ENCODE measurements around the gene PRELID3B. TPM values are rescaled to one million over a fixed set of nuclear protein-coding genes. Genes with fewer than 3 reads are reported as not detected.

Gene PRELID3B
- total and polyA plus RNA-seq, 2 of the 8 experiments (the other 6 are each of a cell fraction or from before 2014, with no cell fraction given) = 8.1 to 50.5 TPM

DNA sequence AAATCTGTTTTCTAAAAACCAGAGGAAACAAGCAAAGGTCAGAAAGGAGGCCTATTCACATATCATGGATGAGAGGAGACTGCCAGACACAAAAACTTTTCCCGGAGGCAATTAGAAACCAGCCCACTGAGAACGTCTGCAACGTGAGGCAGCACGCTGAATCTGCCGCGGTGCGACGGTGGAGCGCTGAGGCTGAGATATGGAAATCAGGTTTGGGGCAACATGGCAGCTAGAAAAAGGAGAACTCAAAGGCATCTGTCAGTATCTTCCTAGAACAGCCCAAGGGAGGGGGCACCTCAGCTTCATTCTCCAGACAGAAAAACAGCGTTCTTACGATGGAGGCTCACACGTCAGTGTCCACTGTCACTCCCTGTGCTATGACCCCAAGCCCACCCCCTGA, 5.2 kb downstream of the PRELID3B start (continued):
- TF ChIP-seq POU5F1 (IDR thresholded peaks at IDR 0.05; ENCODE audit: low read depth, low read length) = no peak
- no peak for TF ChIP-seq SIX5 (IDR thresholded peaks at IDR 0.05; ENCODE audit: low read depth, low read length)
- TF ChIP-seq BRCA1 (IDR thresholded peaks at IDR 0.05; ENCODE audit: low read depth, low read length) = no peak
- no peak for TF ChIP-seq ATF3 (IDR thresholded peaks at IDR 0.05; ENCODE audit: insufficient read depth, low read depth, low read length)
- TF ChIP-seq EZH2 (IDR thresholded peaks at IDR 0.05; ENCODE audit: low read depth, low read length, severe bottlenecking) = no peak
- no peak for TF ChIP-seq CHD1 (IDR thresholded peaks at IDR 0.05; ENCODE audit: low read depth, low read length)
- no peak for TF ChIP-seq CBX8 (IDR thresholded peaks at IDR 0.05; ENCODE audit: borderline replicate concordance, low read depth, low read length)
- no peak for TF ChIP-seq EP300 (IDR thresholded peaks at IDR 0.05; ENCODE audit: borderline replicate concordance in 1 of 2, low read depth in 2 of 2, low read length in 2 of 2)
